Stimulated activated CD8-positive, alpha-beta memory T cell treated with anti-CD3 and anti-CD28 coated beads, Interleukin-2, amount 100 ng/mL, for 1 hour (primary cell): ENCODE results near the gene NLRC3.
"Not testable (repeated sequence)": the region's sequence is repeated elsewhere in the genome, so short reads cannot be mapped to it uniquely, and the experiment has no call there.

ENCODE experiments used
- DNase-seq, 2 donors: peaks; one replicate each; pipeline ENCODE4 v3.0.0-alpha.2; 2020; ENCODE audit warnings: low read depth in 2 of 2

Gene NLRC3

GRCh38 chr16:3577302-3577752, at the start of gene NLRC3:
Gene NLRC3, minus strand, starts transcription at chr16:3577403. Its CDS starts 12,367 bp downstream, at chr16:3565036.
- DNase-seq: peak in 1 of 2 donors; percentile 23

GRCh38 chr16:3625911-3626732, 48.9 kb upstream of the NLRC3 start:
- DNase-seq: no peak

GRCh38 chr16:3625331-3625730, 48.1 kb upstream of the NLRC3 start:
- no peak for DNase-seq

- no peak for DNase-seq
Observed at GRCh38 chr16:3623642-3624041, 46.4 kb upstream of the NLRC3 start.

GRCh38 chr16:3618769-3619141, 41.6 kb upstream of the NLRC3 start:
- no peak for DNase-seq

- DNase-seq: no peak
Observed at GRCh38 chr16:3612510-3613466, 35.6 kb upstream of the NLRC3 start.

GRCh38 chr16:3611146-3611975, 34.2 kb upstream of the NLRC3 start, which contains the start of gene SLX4:
Gene SLX4, minus strand, starts transcription at chr16:3611606. Its CDS starts 2,642 bp downstream, at chr16:3608964.
- DNase-seq: peak; percentile 81 to 84

GRCh38 chr16:3610698-3611145, 33.5 kb upstream of the NLRC3 start:
- DNase-seq: no peak

- no peak for DNase-seq
Observed at GRCh38 chr16:3609895-3610697, 32.9 kb upstream of the NLRC3 start.

- not testable (repeated sequence) for DNase-seq
Observed at GRCh38 chr16:3608976-3609375, 31.8 kb upstream of the NLRC3 start.

GRCh38 chr16:3608069-3608468, 30.9 kb upstream of the NLRC3 start:
- no peak for DNase-seq

GRCh38 chr16:3607634-3608033, 30.4 kb upstream of the NLRC3 start:
- DNase-seq: no peak

- DNase-seq: no peak
Observed at GRCh38 chr16:3607161-3607560, 30.0 kb upstream of the NLRC3 start.

GRCh38 chr16:3606441-3606840, 29.2 kb upstream of the NLRC3 start:
- no peak for DNase-seq

- DNase-seq: no peak
Observed at GRCh38 chr16:3602320-3602653, 25.1 kb upstream of the NLRC3 start.

GRCh38 chr16:3601614-3602319, 24.6 kb upstream of the NLRC3 start:
- DNase-seq: no peak

- DNase-seq: no peak
Observed at GRCh38 chr16:3599922-3600321, 22.7 kb upstream of the NLRC3 start.

GRCh38 chr16:3599121-3599520, 21.9 kb upstream of the NLRC3 start:
- no peak for DNase-seq

GRCh38 chr16:3598236-3598635, 21.0 kb upstream of the NLRC3 start:
- no peak for DNase-seq

GRCh38 chr16:3597676-3598075, 20.5 kb upstream of the NLRC3 start:
- DNase-seq: no peak
